ENCODE measurements around the gene DUSP11.
"Not testable (repeated sequence)": the region's sequence is repeated elsewhere in the genome, so short reads cannot be mapped to it uniquely, and the experiment has no call there.

The DUSP11 gene

DNA sequence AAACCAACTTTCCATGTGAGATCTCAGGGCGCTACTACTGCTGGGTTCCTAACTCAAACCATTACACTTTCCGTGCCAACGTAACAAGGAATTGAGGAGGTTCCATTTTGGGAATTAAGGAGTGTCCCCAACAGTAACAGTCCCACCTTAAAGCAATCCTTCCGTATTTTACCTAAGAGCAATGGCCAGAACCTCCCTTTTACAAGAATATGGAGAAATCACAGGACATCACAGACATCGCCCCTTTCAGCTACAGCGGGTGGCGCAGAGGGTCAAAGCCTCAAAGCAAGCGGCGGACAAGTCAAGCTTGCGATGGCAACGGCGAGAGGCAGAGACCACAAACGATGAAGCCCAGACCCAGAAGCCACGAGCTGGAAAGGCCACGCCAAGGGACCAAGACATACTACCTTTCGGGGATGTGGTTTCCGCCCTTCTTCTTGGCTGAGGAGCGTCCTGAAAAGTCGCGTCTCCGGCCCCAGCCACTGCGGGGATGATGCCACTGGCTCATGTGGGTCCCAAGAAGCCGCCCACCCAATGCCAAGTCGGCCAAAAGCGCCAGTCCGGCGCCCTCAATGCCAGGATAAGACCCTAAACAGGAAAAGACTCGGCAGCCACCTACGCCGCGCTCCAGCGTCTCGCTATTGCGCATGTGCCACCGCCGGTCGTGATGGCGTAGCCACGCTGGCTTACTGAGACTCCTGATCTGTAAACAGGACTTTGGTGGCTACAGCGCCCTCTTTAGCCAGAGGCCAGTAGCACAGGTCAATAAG is at the start of gene DUSP11:
Gene DUSP11 (minus strand): TSS at position 637 of the 770 bp plus-strand sequence. CDS start 129 bp downstream, at position 508.
- peak; percentile 95 for DNase-seq (ENCODE audit: low read depth)

DNA sequence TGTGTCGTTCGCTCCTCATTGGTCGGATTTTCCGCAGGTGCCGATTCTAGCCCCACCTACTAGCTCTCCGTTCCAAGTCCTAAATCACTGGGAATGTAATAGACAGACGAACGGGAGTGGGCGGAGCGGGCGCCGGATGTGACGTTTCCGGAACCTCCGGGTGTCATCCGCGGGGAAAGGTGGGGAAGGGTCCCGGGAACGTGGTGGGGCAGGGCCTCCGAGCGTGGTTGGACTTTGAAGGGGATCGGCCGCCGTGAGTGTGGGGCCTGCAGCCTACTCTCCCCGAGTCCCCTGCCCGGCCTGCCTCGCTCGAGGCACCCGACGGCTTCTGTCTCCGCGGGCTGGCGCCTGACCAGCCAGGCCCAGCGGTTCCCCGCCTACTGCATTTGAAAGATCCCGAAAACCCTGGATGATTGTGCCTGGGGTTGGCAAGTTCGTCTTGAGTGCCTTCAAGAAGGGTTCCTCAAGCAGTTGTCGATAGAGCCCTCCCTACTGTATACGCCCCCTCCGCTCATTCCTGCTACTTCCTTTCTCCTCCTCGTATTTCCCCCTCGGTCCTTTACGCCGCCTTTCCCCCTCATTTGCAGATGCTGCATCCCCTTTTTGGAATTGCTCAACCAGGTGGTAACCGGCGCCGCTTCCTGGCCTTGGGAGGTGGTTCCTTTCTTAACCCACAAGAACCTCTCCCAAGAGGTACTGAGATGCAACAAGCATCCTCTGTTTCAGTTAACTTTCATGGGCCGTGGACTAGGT is 49.1 kb upstream of the DUSP11 start, which contains the start of gene STAMBP:
Gene STAMBP (plus strand): TSS at position 144 of the 753 bp plus-strand sequence. CDS start 1,896 bp downstream, outside the sequence.
- peak; percentile 79 for DNase-seq (ENCODE audit: low read depth)

DNA sequence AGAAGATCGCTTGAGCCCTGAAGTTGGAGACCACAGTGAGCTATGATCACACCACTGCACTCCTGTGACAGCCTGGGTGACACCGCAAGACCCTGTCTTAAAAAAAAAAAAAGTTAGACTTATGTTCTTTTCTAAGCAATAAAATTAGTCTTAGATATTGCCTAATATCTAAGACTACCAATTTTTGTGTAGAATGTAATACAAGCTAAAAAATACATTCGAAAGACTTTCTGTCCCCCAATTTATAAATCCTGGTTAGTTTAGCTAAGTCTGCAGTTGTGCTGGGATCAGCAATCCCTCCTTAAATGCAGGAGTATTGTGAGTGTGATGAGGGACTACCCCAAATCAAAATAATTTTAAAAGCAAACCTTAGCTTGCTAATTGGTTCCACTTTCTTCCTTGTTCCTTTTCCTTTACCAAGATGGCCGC is 48.5 kb upstream of the DUSP11 start:
- no peak for DNase-seq (ENCODE audit: low read depth)

DNA sequence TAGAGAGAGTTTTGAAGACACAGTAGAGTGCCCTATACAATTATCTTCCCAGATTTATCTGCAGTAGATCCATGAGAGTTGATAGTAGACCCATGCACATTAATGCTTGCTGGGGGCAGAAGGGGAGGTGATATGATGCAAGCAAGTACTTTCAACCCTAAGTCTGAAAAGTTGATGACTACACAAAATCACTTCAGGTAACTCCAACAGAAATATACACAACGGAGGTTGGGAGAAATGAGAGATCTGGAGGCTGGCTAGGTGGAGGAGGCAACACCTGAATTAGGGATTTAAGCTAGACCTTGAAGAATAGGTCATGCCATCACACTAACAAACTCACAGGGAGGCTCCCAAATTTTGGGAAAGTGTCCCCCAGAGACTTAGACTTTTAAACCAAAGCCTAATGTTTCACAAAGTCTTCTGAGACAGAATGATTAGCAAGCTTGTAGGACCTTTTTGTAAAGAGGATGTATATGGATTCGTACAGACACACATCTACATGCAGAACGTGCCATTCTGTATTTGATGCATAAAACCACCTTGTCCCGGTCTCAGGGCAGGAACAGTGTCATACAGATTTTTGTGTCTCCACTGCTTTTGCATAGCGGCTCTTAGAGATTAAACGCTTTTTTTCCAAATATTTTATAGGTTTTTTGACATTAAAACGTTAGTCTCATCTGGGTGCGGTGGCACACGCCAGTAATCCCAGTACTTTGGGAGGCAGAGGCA is 47.9 kb upstream of the DUSP11 start:
- no peak for DNase-seq (ENCODE audit: low read depth)

DNA sequence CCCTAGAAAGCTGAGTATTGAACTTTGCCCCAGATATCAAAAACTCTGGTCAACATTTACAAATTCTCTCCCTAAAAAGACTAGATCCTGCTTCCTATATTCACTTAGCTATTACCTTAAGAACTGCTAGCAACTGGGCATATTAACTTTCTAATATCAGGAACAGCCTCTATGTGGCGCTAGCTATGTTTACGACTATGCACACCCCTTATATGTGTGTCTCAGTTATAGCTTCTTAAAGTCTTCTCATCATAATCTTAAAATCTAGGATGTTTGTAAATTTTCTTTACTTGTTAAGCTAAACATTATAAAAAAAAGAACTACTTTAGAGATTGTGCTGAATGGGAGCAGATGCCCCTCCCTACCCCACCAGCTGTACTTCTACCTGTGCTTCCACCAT is 47.1 kb upstream of the DUSP11 start:
- DNase-seq (ENCODE audit: low read depth) = no peak

DNA sequence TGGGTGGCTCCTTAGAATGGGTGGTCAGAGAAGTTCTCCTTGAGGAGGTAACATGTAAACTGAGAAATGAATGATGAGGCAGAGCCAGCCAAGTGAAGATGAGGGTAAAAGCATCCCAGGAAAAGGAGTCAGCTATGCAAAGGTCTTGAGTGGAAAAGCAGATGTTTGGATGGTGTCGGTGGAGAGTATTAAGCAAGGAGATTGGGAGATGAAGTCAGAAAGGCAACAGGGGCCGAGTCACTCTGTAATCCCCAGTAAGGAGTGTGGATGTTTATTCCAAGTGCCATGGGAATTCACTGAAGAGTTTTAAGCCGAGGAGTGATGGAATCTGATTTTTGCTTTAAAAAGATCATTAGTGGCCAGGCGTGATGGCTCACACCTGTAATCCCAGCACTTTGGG is 45.5 kb upstream of the DUSP11 start:
- no peak for DNase-seq (ENCODE audit: low read depth)

DNA sequence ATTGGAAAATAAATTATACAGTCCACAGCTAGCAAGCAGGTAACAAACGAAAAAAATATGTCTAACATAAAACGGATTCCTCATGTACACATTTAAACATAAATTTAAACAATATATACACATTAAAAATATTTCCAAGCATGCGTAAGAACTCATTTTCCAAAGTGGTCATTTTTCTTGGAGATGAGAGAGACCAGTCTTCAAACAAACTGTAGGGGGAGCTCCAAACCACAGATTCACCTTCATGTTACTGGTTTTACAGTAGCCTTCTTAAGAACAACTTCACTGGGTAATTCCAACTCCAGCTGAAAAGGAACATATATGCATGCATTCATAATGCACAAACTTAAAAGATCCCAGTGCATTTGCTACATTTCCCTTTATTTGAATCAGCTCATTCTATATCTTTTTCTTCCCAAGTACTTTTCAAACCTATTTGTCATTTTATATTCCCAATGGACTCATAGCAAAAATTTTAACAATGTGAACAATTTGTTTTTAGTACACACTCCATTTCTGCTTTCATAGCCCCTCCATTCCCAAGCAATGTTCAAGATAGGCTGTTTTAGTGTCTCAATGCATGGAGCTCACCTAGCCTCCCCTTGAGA is 44.1 kb upstream of the DUSP11 start:
- DNase-seq (ENCODE audit: low read depth) = no peak

DNA sequence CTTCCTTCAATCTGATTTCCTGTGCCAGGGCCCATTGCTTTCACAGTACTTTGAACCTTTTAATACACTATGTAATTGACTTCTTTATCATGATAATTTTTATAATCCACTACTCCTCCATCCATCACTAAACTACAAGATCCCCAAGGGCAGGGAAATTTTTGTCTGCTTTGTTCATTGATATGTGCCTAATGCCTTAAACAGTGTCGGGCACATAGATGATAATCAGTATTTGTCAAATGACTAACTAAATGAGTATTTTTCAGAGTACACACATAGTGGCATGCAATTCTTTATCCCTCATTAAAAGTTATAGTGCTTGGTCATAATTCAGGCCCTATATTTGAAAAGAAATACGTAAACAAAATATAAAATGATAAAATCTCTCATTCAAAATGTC is 43.5 kb upstream of the DUSP11 start:
- DNase-seq (ENCODE audit: low read depth) = no peak

DNA sequence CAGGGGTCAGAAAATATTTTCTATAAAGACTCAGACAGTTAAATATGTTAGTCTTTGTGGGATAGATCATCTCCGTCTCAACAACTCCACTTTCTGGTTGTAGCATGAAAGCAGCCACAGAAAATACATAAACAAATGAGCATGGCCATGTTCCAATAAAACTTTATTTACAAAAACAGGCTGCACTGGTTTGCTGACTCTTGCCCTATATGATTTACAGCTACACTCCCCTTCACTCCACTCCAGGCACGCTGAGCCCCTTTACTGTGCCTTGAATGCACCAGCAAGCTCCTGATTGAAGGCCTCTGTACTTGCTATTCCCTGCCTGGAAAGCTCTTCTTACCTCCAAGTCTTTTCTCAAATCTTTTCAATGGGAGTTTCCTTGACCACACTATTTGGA is 43.1 kb upstream of the DUSP11 start:
- DNase-seq (ENCODE audit: low read depth) = no peak

DNA sequence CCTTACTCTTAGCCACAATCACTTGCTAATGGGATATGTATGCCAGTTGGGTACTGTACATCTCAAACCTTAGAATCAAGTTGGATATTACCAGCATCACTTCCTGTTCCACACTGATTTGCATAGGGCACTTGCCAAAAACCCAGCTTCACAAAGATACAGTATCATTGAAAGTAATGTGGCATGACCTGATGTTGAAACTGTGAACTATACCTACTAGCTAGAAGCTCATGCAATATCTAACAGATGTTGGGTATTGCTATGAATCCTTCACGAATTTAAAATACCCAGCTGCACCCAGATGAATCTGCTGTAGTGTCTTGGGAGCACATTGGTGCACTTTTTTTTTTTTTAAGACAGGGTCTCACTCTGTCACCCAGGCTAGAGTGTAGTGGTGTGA is 42.4 kb upstream of the DUSP11 start:
- DNase-seq (ENCODE audit: low read depth) = no peak

DNA sequence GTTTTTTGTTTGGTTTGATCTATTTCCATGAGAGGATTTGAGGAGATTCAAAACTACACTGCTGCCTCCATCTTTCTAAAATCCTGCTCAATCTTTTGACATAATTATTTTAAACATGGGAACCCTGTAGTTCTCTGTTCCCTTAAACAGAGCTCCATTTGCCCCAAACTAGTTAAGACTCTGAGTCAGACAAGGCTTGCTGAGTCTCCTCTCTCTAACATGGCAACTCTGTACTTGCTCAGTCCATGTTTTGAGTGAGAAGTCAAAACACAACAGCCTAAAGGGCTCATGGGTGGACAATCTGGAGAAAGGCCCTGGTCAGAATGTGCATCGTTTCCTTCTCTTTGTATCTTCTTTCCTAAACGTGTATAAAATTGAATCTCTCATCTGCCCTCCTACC is 41.8 kb upstream of the DUSP11 start:
- no peak for DNase-seq (ENCODE audit: low read depth)

DNA sequence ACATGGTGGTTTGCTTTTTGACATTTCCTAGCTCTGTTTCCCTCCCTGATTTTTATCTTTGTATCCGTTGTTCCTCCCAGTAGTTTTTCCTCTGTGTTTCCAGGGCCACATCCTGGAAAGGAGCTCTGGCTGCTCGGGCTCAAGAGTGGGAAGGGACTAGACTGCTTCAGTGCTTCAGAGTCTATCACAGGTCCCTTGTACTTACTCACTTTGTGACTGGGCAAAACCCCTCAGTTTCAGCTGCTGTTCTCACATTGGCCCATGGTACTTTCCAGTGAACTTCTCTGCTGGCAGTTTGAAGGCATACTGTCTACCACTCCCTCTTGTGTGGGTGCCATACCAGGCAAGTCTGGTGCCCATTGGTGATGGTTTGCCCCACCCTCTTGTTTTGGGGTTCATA is 41.3 kb upstream of the DUSP11 start:
- DNase-seq (ENCODE audit: low read depth) = no peak

DNA sequence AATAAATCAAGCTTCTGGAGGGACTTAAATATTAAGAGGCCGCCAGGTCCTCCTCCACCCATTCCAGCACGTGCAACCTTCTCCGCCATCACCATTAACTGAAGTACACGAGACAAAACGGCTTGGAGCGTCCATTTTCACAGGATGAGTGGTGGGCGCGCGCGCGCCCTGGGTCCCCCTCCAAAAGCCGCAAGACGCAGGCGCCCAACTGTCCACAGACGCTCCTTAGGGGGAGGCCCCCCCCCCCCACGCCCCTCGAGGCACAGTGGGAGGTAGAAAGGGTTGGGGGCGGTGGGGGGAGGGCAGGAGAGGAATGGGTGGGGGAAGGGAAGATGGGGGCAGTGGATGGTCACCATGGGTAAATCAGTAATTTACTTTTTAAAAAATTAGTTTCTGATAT is 38.4 kb upstream of the DUSP11 start:
- no peak for DNase-seq (ENCODE audit: low read depth)

DNA sequence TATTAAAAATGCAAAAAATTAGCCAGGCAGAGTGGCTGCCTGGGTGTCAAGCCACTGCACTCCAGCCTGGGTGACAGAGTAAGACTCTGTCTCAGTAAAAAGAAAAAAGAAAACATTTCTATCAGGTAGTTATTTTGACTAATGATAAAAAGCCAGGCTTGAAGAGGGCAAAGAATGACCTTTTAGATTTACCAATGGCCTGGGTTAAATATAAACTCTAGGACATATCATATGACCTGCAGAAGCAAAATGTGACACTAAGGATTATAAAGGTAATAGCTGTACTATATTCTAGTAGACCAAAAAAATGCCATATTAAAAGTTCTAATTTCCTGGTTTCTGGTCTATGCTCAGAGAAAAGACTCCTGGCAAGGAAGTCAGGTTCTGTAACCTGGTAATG is 32.7 kb upstream of the DUSP11 start:
- DNase-seq (ENCODE audit: low read depth) = no peak

DNA sequence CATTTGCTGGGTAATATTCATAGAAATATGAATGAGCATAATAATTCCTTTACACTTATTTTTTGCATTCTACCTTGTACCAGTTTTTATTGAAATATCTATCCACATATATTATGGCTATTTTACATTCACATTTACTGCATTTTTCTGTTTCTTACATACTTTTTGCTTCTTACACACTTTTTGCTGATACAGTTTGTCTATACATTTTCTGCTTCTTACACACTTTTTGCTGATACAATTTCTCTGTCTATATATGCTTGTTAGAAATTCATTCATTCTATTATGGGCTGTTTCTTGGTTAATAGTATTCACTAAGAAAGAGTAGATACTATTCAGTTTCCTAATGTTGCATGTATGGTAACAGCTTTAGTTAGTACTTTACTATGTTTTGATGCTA is 32.0 kb upstream of the DUSP11 start:
- DNase-seq (ENCODE audit: low read depth) = no peak

DNA sequence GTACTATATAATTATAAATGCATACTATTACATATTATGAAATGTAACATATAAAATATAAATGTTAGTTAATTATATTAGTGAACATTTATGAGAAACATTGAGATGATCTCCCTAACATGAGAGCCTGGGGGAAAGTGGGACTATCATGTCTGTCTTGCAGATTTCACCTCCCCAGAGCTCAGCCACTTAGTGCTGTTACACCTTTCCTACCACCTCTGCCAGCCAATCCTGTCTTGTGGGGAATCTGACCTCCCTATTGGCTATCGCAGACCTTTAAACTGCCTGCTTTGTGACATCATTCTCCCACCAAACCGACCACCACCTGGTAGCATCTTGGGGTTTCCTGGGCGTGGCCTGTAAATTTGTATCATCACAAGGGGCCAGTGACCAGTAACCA is 4.0 kb upstream of the DUSP11 start, which contains the start of gene C2orf78:
Gene C2orf78 (plus strand): TSS at position 301 of the 400 bp plus-strand sequence. CDS start 127 bp downstream, outside the sequence.
- not testable (repeated sequence) for DNase-seq (ENCODE audit: low read depth)

DNA sequence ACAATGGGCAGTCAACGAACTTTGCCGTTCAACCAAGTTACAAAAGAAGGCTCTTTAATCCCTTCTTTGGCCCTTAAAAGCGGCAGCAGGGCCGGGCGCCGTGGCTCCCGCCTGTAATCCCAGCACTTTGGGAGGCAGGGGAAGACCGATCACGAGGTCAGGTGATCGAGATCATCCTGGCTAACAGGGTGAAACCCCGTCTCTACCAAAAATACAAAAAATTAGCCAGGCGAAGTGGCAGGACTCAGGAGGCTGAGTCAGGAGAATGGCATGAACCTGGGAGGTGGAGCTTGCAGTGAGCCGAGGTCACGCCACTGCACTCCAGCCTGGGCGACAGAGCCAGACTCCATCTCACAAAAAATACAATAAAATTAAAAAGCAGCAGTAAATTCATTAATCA is 3.5 kb upstream of the DUSP11 start:
- not testable (repeated sequence) for DNase-seq (ENCODE audit: low read depth)

DNA sequence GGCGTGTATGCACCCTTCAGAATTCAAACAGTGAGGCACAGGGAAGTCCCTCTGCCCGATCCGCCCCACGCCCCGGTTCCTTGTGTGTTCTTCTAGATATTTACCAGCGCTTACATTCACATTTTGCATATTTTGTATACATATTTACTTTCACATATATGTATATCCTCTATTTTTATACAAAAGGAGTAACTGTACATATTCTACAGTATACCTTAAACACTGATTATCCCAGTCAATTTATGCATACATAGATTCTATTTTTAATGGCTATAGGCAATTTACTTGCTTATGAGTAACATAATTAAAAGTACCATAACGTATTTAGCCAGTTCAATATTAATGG is 307 bp upstream of the DUSP11 start:
- DNase-seq (ENCODE audit: low read depth) = no peak

DNA sequence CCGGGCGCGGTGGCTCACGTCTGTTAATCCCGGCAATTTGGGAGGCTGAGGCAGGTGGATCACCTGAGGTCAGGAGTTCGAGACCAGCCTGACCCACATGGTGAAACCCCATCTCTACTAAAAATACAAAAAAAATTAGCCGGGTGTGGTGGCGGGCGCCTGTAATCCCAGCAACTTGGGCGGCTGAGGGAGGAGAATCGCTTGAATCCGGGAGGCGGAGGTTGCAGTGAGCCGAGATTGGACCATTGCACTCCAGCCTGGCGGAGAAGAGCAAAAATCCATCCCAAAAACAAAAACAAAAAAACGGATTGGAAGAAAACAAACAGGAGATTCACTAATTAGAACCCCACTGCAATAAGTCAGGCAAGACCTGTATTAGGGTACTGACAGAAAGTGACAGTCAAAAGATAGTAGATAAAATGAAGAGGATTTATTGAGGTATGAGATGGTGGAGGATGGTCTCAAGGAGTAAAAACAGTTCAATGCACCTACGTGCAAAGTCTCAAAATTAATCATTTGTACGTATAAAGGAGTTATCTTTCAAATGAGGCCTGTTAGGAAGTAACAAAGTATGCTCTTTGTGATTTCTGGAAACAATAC is 936 bp downstream of the DUSP11 start:
- DNase-seq (ENCODE audit: low read depth) = not testable (repeated sequence)

DNA sequence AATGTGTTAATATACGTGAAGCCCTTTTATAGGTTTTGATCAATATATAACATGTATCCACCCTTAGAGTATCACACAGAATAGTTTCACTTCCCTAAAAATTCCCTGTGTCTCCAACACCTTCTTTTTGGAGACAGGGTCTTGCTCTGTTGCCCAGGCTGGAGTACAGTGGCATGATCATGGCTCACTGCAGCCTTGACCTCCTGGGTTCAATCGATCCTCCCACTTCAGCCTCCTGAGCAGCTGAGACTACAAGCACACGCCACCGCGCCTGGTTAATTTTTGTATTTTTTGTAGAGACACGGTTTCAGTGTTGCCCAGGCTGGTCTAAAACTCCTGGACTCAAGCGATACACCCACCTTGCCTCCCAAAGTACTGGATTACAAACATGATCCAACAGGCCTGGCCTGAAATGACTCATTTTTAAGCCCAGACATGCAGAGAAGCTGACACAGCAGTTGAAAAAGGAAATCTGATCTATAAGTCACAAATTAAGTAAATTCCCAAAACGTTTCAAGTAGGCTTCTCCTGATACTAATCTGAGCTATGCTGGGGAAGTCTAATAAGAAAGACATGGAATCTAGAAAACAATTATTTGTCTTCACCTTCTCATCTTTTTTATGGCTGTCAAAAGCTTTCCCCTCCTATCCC is 2.9 kb downstream of the DUSP11 start:
- no peak for DNase-seq (ENCODE audit: low read depth)

DNA sequence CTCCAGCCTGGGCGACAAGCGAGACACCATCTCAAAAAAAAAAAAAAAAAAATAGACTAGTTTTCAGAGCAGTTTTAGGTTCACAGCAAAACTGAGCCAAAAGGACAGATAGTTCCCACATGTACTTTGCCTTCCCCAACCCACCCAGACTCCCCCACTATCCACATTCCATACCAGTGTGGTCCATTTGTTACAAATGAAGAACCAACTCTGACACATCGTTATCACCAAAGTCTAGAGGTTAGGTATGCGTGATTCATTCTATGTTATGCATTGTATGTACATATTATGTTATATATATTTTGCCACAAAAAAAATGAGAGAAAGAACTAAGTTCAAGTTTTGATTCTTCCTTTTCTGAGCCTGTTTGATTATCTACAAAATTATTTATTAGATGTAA is 3.5 kb downstream of the DUSP11 start:
- DNase-seq (ENCODE audit: low read depth) = no peak
